Fibroblast of mammary gland (primary cell): ENCODE measurements around the gene NPY4R2.
"Not testable (repeated sequence)": the region's sequence is repeated elsewhere in the genome, so short reads cannot be mapped to it uniquely, and the experiment has no call there.

Experiments used
- DNase-seq: peaks from one replicate; pipeline ENCODE4 v3.0.0-alpha.2; 2010; ENCODE audit warnings: low read depth
- H3K4me3 ChIP-seq: 2 replicates; pipeline ENCODE4 v1.5.1; 2011; ENCODE audit warnings: low read depth, mild to moderate bottlenecking, low read length, moderate library complexity; ENCODE audit not compliant: control insufficient read depth

The NPY4R2 gene

GRCh38 chr10:47962785-47963184, 44.3 kb downstream of the NPY4R2 start:
- DNase-seq: not testable (repeated sequence)

GRCh38 chr10:47964280-47965063, 46.0 kb downstream of the NPY4R2 start:
- not testable (repeated sequence) for DNase-seq, H3K4me3 ChIP-seq

More at GRCh38 chr10:47962785-47963184, 44.3 kb downstream of the NPY4R2 start:
- not testable (repeated sequence) for H3K4me3 ChIP-seq

- H3K4me3 ChIP-seq, DNase-seq: not testable (repeated sequence)
Measured at GRCh38 chr10:47968988-47969387, 50.5 kb downstream of the NPY4R2 start.

DNA sequence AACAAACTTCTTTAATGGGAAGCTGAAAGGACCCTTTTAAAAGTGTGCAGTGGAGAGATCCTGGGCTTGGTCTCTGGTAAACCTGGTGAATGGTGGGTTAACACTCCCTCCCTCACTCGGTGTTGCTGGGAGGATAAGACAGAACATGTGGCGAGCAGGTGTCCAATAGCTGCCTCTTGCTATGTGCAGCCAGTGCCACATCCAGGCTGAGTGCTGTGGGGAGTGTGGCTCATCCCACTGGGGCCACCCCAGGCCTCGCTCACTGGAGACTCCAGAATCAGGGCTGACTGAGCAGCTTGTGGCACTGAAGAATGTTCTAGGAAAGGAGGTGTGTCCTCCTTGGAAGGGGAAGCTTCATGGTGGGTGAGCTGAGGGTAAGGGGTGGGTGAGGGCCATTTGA, 51.6 kb downstream of the NPY4R2 start:
- not testable (repeated sequence) for H3K4me3 ChIP-seq, DNase-seq

DNA sequence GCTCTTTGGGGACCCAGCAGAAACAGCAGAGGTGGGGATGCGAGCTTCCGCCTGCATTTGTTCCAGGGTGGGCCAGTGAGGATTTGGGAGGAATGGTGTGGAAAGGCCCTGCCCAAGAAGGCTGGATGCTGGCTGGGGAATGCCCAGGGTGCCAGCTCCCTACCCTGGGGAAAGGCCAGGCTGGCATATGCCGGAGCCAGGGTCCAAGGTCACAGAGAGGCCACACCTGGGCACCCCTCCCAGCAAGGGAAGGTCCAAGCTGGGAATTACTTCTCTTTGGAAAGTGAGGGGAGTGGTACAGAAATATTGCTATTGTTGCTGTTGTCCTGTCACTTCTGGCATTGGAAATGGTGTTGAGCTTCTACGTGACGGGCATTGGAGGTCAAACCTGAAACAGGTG, 53.1 kb downstream of the NPY4R2 start:
- not testable (repeated sequence) for H3K4me3 ChIP-seq, DNase-seq

DNA sequence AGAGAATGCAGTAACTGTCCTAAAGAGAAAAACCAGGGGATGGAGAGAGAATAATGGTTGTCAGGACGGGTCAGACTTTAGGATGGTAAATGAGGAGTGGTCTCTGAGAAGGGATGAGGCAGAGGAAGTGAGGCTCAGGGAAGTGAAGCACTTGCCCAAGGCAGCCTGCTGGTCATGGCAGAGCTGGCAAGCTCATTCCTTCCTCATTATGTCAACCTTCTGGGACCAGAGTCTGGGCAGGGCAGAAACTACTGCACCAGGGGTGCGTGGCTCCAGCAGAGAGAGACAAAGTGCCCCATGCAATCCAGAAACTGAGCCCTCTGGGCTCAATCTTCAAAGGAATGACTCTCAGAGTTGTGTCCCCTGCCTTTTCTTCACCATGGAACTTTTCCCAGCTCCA, 53.6 kb downstream of the NPY4R2 start:
- not testable (repeated sequence) for H3K4me3 ChIP-seq, DNase-seq
